ENCODE measurements around the gene ASCC3. TPM values are rescaled to one million over a fixed set of nuclear protein-coding genes. Genes with fewer than 3 reads are reported as not detected.

The ASCC3 gene
- total RNA-seq, 6 experiments from 2014 or later = 96.1 to 101 (median 97.8) TPM

- DNase-seq = no peak
- no peak for TF ChIP-seq CTCF (IDR thresholded peaks at IDR 0.05)
- Mint-ChIP-seq H3K4me3 (peak overlapping the region; percentile 100), H3K27ac (peak overlapping the region; percentile 19; the same call in 1 of the 2 replicates), H3K9me3 (no peaks in the 10 kb centered on the region), H3K27me3 (ENCODE audit: insufficient read depth) (peaks cover 2% of the 10 kb centered on the region), H3K4me1 (ENCODE audit: low read depth) (peaks cover 81% of the 10 kb centered on the region), H3K36me3 (ENCODE audit: low read depth) (peaks cover 37% of the 10 kb centered on the region)
Measured at GRCh38 chr6:100877851-100878250, 3.3 kb downstream of the ASCC3 start.

GRCh38 chr6:100876251-100876650 lies 4.9 kb downstream of the ASCC3 start:
- Mint-ChIP-seq H3K9me3 (no peaks in the 10 kb centered on the region), H3K36me3 (ENCODE audit: low read depth) (peaks cover 36% of the 10 kb centered on the region), H3K4me1 (ENCODE audit: low read depth) (peaks cover 67% of the 10 kb centered on the region), H3K27ac (no peak overlapping the region), H3K27me3 (ENCODE audit: insufficient read depth) (peaks cover 2% of the 10 kb centered on the region), H3K4me3 (no peak overlapping the region)
- no peak for DNase-seq
- TF ChIP-seq CTCF (IDR thresholded peaks at IDR 0.05) = no peak

GRCh38 chr6:100865525-100865924 lies 15.6 kb downstream of the ASCC3 start:
- no peak overlapping the region for H3K4me3 Mint-ChIP-seq
- TF ChIP-seq CTCF (IDR thresholded peaks at IDR 0.05) = no peak
- H3K27me3 Mint-ChIP-seq (ENCODE audit: insufficient read depth) = no peaks in the 10 kb centered on the region
- H3K4me1 Mint-ChIP-seq (ENCODE audit: low read depth) = peaks cover 15% of the 10 kb centered on the region
- H3K36me3 Mint-ChIP-seq (ENCODE audit: low read depth) = peaks cover 63% of the 10 kb centered on the region
- no peaks in the 10 kb centered on the region for H3K9me3 Mint-ChIP-seq
- no peak for DNase-seq
- H3K27ac Mint-ChIP-seq = no peak overlapping the region

GRCh38 chr6:100862063-100862462 lies 19.1 kb downstream of the ASCC3 start:
- TF ChIP-seq CTCF (IDR thresholded peaks at IDR 0.05) = no peak
- Mint-ChIP-seq H3K36me3 (ENCODE audit: low read depth) (peaks cover 85% of the 10 kb centered on the region), H3K27ac (no peak overlapping the region), H3K9me3 (peaks cover 20% of the 10 kb centered on the region), H3K27me3 (ENCODE audit: insufficient read depth) (no peaks in the 10 kb centered on the region), H3K4me3 (no peak overlapping the region), H3K4me1 (ENCODE audit: low read depth) (no peaks in the 10 kb centered on the region)
- no peak for DNase-seq

- Mint-ChIP-seq H3K9me3 (peaks cover 28% of the 10 kb centered on the region), H3K36me3 (ENCODE audit: low read depth) (peaks cover 78% of the 10 kb centered on the region), H3K27ac (no peak overlapping the region), H3K27me3 (ENCODE audit: insufficient read depth) (no peaks in the 10 kb centered on the region; the same call in 1 of the 2 replicates), H3K4me1 (ENCODE audit: low read depth) (no peaks in the 10 kb centered on the region), H3K4me3 (no peak overlapping the region)
- DNase-seq = no peak
- no peak for TF ChIP-seq CTCF (IDR thresholded peaks at IDR 0.05)
Measured at GRCh38 chr6:100856146-100856545, 25.0 kb downstream of the ASCC3 start.

GRCh38 chr6:100851819-100852218 lies 29.3 kb downstream of the ASCC3 start:
- H3K4me1 Mint-ChIP-seq (ENCODE audit: low read depth) = peaks cover 2% of the 10 kb centered on the region
- no peak for DNase-seq
- no peak overlapping the region for H3K27ac Mint-ChIP-seq
- H3K4me3 Mint-ChIP-seq = no peak overlapping the region
- H3K36me3 Mint-ChIP-seq (ENCODE audit: low read depth) = peaks cover 46% of the 10 kb centered on the region
- H3K27me3 Mint-ChIP-seq (ENCODE audit: insufficient read depth) = no peaks in the 10 kb centered on the region; the same call in 1 of the 2 replicates
- peaks cover 6% of the 10 kb centered on the region; the same call in 1 of the 2 replicates for H3K9me3 Mint-ChIP-seq
- no peak for TF ChIP-seq CTCF (IDR thresholded peaks at IDR 0.05)
